Fibroblast of lung (primary cell): ENCODE measurements around the gene MB.

ENCODE experiments used
- EZH2 ChIP-seq: IDR thresholded peaks from 2 replicates; pipeline ENCODE4 v1.5.1; 2012; ENCODE audit warnings: low read length, control low read depth, mild to moderate bottlenecking; ENCODE audit errors: missing control alignments
- TF ChIP-seq, protein P1 (sequence below), 2 donors: IDR thresholded peaks in 1 of 2; conservative IDR thresholded peaks in 1 of 2; 1 replicate in 1 of 2; 2 replicates in 1 of 2; pipeline ENCODE4 v1.5.1; 2011 to 2012; ENCODE audit warnings: low read length in 2 of 2, control low read depth in 1 of 2, inconsistent platforms in 1 of 2, low read depth in 1 of 2, mild to moderate bottlenecking in 1 of 2

DNA sequence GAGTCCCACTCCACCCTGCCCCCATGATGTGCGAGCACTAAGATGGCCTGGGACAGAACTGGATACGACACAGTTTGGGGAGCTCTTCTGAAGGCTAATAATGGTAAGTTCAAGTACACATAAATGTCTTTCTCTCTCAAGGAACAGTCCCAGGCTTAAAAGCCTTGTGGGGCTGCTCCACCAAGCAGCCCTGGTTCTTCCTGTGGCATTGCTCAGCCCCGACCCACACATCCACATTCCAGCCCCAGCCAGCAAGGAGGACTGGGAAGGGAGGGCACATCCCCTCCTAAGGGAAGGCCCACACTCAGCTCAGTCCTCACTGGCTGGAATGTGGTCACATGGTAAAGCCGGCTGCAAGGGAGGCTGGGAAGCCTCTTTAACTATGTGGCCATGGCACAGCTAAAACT is 13.3 kb upstream of the MB start:
- TF ChIP-seq, protein P1, sequence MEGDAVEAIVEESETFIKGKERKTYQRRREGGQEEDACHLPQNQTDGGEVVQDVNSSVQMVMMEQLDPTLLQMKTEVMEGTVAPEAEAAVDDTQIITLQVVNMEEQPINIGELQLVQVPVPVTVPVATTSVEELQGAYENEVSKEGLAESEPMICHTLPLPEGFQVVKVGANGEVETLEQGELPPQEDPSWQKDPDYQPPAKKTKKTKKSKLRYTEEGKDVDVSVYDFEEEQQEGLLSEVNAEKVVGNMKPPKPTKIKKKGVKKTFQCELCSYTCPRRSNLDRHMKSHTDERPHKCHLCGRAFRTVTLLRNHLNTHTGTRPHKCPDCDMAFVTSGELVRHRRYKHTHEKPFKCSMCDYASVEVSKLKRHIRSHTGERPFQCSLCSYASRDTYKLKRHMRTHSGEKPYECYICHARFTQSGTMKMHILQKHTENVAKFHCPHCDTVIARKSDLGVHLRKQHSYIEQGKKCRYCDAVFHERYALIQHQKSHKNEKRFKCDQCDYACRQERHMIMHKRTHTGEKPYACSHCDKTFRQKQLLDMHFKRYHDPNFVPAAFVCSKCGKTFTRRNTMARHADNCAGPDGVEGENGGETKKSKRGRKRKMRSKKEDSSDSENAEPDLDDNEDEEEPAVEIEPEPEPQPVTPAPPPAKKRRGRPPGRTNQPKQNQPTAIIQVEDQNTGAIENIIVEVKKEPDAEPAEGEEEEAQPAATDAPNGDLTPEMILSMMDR (conservative IDR thresholded peaks at IDR 0.05 in 1 of 2, IDR thresholded peaks at IDR 0.05 in 1 of 2; ENCODE audit: low read depth in 1 of 2, low read length in 2 of 2) = no peak
- TF ChIP-seq EZH2 = no peak
